Measurements from ENCODE around the gene ITK.

DNA sequence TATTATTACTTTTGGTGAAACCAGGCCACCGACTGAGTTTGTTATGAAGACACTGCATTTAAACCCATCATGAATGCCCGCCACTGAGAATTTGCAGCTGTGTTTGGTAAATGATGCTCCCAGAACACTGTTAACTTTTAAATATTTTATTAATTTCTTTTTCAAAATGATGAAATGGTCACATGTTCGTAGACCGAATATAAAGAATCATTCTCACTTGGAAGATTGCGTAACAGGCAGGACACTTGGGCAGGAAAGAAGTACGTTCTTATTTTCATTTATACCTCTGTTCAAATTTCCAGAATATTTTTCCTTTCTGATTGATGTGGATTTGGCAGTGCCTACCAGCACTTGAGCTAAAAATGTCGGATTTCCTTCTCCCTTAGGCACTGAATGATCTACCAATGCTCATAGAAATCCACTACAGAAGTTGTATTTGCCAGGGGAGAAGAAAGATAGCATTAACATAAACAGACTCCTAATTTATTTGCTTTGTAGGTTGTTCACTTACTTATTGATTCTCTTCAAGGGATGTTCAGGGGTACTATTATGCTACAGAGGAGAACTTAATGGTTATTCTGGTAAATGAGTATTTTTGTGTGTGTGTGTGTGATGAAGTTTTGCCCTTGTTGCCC is 99.1 kb downstream of the ITK start:
- TF ChIP-seq POLR2A (IDR thresholded peaks at IDR 0.05): no peak
- no peak for TF ChIP-seq CTCF (IDR thresholded peaks at IDR 0.05 in 4 of 5, conservative IDR thresholded peaks at IDR 0.05 in 1 of 5)
